GM10266 (cell line): ENCODE data around the gene NMT1.

ENCODE experiments used
- DNase-seq: peaks from one replicate; pipeline ENCODE4 v3.0.0; 2012; ENCODE audit errors: extremely low spot score
- TF ChIP-seq, protein P1 (sequence below): IDR thresholded peaks from 2 replicates; pipeline ENCODE4 v1.5.1; 2012; ENCODE audit warnings: mild to moderate bottlenecking, low read depth; ENCODE audit not compliant: control insufficient read depth, insufficient read depth; ENCODE audit errors: missing control alignments

The NMT1 gene

DNA sequence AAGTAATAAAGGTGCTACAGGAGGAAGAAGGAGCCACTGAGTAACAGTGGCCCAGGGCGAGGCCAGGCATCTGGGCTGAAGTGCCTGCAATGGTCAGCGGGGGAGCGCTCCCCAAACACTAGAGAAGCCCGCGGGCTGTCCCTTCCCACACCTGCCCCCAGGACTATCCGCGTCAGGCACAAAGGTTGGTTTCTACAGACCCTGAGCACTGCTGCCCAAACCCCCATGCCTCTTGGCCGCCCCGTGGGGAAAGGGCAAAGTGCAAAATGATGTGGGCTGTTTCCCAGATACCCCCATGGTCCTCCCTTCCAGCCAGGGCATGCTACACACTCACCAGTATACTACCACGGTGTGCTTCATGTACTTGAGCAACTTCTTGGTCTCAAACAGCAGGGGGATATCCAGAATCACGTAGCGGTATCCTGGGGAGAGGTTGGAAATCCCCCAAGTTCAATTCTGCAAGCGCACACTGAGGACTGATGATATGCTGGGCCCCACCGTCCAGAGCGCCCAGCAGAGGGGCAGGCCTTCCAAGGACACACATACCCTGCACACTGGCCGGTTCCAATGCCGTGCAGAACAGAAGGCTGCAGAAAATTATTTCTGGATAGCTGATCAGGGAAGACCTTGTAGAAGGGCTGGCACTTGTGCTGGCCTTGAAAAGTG, 31.2 kb upstream of the NMT1 start:
- no peak for DNase-seq
- TF ChIP-seq, protein P1, sequence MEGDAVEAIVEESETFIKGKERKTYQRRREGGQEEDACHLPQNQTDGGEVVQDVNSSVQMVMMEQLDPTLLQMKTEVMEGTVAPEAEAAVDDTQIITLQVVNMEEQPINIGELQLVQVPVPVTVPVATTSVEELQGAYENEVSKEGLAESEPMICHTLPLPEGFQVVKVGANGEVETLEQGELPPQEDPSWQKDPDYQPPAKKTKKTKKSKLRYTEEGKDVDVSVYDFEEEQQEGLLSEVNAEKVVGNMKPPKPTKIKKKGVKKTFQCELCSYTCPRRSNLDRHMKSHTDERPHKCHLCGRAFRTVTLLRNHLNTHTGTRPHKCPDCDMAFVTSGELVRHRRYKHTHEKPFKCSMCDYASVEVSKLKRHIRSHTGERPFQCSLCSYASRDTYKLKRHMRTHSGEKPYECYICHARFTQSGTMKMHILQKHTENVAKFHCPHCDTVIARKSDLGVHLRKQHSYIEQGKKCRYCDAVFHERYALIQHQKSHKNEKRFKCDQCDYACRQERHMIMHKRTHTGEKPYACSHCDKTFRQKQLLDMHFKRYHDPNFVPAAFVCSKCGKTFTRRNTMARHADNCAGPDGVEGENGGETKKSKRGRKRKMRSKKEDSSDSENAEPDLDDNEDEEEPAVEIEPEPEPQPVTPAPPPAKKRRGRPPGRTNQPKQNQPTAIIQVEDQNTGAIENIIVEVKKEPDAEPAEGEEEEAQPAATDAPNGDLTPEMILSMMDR, result no peak

DNA sequence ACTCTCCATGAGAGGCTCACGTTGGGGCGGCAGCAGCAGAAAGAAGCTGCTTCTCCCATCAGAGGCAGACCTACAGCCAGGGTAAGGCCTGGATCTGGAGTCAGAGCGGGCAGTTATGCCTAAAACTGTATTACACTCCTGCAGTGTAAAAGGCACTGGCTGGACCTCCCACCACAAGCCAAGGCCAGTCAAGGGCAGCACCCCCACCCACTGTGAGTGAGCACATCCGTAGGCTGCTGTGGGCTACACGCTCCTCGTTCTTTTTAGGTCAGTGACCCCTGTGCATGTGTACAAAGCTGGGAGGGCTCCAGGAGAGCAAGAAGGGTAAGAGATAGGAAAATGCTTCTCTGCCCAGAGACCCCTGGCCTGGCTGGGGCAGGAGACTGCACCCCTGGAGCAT, 30.4 kb upstream of the NMT1 start:
- DNase-seq, result no peak
- TF ChIP-seq, protein P1, result no peak

DNA sequence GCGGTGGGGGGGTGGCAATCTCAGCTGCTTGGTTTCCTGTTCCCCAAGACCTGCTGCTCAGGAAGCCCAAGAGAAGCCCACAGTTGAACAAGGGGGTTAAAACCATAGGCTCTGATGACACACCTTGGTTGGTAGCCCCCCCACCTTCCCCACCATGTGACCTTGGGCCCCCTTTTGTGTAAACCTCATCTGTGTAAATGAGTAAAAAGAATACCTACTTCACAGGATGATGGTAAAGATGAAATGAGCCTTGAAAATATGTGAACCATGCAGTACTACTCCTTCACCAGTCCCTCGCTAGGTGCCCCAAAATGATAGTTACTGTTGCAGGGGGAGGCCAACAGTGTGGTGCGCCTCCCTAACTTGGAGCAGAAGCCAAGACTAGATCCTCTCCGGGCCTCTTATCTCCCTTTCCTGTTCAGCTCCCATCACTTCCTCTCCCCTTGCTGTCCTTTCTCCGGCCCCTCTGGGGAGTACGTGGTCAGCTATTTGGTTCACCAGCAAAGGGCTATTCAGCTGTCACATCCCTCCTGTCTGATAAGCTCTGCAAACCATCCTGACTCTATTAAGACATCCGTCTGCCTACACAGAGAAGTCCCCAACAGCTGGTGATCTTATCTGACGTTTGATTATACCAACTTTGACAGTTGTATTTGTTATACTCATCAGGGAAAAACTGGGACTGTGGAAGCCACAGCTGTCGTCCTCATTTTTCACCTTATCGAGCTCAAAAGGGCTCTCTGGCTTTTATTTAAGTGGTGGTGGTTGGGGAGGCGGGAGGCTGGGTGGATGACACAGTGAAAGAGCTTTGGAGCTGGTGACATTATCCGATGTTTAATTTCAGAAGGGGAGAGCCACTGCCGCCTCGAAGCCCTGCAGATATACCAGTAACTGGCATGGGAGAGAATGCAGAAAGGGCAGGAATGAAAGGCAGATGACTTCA, 29.6 kb upstream of the NMT1 start:
- TF ChIP-seq, protein P1, result no peak
- DNase-seq, result no peak

DNA sequence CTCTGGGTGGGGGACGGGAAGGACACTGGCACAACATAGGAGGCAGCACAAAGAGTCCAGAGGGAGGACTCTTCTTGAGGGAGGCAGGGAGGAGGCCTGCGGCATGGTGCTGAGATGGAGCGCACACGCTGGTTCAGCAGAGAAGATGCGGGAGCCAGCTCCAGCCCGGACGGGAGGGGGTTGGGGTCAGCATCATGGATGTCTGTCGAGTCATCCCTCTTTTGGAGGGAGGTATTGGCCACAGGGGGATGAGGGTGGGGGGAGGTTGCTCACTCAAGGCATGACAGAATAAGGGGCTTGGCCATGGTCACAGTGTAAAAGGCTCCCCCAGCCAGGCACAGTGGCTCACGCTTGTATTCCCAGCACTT, 29.0 kb upstream of the NMT1 start:
- DNase-seq, result no peak
- TF ChIP-seq, protein P1, result no peak

DNA sequence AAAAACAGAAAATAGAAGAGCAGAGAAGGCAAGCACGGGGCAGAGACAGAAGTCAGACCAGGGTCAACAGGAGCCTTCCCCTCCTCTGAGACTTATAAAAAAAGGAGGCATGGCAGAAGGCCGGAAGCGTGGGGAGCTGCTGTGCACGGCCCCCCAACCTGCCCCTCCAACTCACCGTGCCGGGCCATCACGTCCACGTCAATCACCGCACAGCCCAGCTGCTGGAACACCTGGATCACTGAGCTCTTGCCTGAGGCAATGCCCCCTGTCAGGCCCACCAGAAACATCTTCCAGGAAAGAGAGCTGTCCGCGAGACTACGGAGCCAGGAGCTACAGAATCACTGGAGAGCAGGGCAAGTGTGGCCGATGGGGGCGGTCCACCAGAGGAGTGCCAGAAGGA, 26.5 kb upstream of the NMT1 start:
- TF ChIP-seq, protein P1, result no peak
- no peak for DNase-seq

DNA sequence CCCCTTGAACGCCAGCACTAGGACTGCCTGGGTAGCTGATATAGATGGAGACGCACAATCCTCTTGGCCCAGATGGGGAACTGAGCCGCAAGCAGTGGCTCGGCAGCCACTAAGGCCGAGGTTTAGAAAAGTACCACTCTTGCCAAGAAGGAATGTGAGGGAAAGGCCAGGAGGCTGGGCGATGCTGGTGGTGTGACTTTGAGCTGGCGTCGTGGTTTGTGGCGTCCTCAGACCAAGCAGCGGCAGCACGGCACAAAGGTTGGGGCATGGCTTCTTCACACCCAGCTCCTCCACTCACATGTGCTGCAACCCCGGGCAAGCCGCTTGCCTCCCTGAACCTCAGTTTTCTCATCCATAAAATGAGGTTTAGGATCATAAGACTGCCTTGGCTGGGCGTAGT, 25.3 kb upstream of the NMT1 start:
- no peak for DNase-seq
- TF ChIP-seq, protein P1, result no peak

DNA sequence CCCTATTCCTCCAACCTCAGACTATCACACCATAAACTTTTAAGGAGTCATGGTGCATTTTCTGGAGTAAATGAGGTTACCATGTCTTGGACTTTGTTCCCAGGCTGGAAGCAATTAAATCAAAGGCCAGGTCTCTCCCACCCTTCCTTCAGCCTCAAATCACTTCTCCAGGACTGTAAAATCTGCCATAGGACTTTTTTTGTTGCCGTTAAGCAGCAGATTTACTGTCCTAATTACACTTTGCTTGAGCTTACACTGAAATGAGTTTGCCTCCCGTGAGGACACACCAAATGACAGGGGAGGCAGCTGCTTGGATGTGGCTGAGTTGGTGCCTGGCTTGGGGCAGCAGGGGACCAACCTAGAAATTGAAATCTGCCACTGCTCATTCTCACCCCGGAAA, 24.4 kb upstream of the NMT1 start:
- no peak for DNase-seq
- TF ChIP-seq, protein P1, result no peak
